CD4-positive, alpha-beta T cell treated with Interleukin-4 for 4 hours (primary cell): ENCODE results near the gene RIPOR3.
"Not testable (repeated sequence)": the region's sequence is repeated elsewhere in the genome, so short reads cannot be mapped to it uniquely, and the experiment has no call there.

ENCODE experiments used
- DNase-seq: peaks from one replicate; pipeline ENCODE4 v3.0.0-alpha.2; 2020

The RIPOR3 gene

DNA sequence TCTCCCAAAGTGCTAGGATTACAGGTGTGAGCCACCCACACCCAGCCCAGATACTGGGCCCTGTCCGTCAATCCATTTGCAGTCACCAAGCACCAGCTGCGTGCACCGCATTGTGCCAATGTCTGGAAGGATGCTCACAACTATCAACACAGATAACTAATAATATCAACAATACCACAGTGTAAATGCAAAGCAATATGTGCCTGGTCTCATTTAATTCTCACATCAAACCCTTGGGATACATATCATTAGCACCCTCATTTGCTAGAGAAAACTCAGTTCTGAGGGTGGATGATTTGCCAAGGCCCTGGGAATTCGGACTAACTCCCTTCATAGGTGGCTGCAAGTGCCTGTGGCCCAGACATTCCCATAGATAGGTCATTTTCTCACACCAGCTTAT, 14.5 kb downstream of the RIPOR3 start:
- no peak for DNase-seq

GRCh38 chr20:50676377-50676731, 15.0 kb downstream of the RIPOR3 start:
- not testable (repeated sequence) for DNase-seq

DNA sequence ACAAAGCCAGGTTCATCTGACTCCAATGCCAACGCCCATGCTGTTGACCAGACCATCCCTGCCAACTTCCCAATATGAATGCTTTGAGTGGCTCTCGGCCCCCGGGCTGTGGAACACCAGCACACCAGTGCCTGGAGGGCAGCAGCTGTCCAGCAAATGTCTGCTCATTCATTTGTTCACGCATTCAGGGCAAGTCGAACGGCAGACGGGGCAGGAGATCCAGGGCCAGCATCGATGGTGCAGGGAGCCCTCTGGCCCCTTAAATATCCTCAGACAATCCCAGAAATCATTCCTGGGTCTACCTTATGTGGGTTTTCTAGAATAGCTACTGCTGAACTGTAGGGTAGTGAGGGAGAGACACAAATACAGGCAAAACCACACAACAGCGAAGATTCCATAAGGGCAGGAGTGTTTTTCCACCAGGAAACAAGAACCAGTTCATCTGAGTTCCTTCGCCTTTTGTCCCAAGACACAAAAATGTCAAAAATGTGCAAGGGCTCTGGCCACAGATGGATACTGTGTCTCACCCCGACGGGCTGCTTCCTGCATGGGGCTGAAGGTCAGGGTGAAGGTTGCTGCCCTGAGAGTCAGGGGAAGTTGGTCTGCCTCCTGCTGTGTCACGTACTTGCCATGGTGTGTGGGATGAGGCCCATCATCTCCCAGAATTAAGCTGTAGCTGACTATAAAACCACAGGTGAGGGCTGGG, 15.5 kb downstream of the RIPOR3 start:
- DNase-seq = no peak

GRCh38 chr20:50674138-50674825, 17.1 kb downstream of the RIPOR3 start:
- DNase-seq = no peak

DNA sequence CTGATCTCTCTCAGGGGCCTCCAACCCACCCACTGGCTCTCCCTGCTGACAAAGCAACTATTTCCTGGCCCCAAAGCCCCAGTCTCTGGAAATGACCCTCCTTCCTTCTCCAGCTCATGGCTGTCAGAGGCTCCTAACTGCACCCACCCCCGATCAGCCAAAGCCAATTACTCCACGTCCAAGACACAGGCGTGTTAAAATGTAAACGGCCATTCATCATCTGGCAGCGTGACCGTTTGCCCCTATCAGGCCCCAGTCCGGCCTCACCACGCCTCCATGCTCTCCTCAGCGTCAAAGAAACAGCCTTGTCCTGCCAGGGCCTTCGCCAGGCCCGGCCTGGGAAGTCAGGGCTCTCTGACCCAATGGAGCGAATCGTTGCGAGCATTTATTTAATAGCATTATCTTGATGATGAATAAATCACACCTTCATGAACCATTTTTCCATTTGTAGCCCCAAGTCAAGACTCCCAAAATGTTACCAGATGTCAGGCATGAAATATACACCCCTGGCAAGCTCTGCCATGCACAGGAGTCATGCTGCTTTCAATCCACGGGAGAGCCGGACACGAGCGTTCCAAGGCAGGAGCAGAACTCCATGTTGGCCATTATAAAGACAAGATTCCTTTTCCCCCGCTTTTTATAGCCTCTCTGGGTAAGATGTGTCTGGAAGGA, 17.7 kb downstream of the RIPOR3 start:
- no peak for DNase-seq

DNA sequence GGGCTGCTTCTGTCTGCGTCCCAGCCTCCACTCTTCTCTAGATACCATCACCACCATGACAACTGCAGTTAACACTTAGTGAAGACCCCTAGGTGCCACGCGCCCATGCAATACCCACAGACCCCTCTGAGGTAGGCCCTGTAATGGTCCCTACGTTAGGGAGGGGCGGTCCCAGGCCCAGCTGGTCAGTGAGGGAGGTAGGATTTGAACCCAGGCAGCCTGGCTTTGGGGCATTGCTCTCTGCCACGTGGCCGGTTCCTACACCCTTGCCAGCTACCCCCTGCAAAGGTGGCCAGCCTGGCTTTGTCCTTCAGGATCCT, 18.2 kb downstream of the RIPOR3 start:
- no peak for DNase-seq

DNA sequence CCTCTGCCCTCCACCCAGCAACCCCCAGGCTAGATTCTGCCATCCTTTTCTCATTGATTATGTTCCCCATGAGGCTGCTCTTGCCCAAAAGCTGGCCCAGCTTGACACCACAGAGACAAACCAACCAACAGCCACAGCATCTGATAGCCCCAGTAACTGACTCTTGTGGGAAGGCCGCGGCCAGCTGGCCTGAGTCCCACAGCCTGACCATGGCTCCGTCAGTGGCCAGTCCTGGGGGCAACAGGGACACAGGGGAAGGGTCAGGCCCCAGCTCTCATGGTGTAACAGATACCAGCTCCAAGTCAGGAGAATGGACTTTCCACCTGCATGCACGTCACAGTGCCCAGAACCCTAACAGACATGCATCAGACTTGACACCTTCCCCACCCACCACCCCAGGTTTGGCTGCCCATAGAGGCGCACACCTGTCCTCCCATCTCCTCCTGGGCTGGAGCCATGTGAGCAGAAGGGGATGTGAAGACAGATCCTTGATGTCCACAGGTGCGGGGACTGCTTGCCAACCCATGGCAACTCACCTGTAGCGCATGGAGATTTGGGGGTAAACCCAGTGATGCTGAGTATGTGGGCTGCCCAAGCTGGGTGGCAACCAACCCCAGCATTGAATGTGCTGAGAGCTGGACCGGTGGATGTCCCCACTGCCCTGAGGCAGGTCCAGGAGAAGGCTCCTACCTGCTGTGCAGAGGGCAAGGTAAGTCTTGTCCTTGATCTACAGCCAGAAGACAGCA, 18.8 kb downstream of the RIPOR3 start:
- DNase-seq = no peak

DNA sequence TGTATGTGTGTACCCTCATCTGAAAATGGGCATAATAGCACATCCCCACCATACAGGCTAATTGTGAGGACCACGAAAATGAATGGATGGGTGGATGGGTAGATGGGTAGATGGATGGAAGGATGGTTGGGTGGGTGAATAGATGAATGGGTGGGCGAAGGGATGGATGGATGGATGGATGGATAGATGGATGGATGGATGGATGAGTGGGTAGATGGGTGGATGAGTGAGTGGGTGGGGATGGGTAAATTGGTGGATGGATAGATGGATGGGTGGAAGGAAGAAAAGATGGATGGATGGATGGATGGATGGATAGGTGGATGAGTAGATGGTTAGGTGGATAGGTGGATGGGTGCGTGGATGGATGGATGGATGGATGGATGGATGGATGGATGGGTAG, 19.7 kb downstream of the RIPOR3 start:
- no peak for DNase-seq

DNA sequence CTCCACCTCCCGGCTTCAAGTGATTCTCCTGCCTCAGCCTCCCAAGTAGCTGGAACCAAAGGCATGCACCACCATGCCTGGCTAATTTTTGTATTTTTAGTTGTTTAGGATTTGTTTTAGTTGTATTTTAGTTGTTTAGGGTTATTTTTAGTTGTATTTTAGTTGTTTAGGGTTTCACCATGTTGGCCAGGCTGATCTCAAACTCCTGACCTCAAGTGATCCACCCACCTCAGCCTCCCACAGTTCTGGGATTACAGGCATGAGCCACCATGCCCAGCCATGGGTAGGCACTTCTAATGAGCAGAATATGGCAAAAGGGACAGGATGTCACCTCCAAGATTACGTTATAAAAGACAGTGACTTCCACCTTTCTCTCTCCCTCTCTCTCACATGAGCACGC, 20.3 kb downstream of the RIPOR3 start:
- not testable (repeated sequence) for DNase-seq

- DNase-seq = no peak
Measured at GRCh38 chr20:50670126-50670862, 21.0 kb downstream of the RIPOR3 start.

- no peak for DNase-seq
Measured at GRCh38 chr20:50668798-50669197, 22.5 kb downstream of the RIPOR3 start.

- DNase-seq = no peak
Measured at GRCh38 chr20:50668326-50668725, 23.0 kb downstream of the RIPOR3 start.

- no peak for DNase-seq
Measured at GRCh38 chr20:50666709-50667298, 24.5 kb downstream of the RIPOR3 start.

- DNase-seq = no peak
Measured at GRCh38 chr20:50664254-50664653, 27.1 kb downstream of the RIPOR3 start.

DNA sequence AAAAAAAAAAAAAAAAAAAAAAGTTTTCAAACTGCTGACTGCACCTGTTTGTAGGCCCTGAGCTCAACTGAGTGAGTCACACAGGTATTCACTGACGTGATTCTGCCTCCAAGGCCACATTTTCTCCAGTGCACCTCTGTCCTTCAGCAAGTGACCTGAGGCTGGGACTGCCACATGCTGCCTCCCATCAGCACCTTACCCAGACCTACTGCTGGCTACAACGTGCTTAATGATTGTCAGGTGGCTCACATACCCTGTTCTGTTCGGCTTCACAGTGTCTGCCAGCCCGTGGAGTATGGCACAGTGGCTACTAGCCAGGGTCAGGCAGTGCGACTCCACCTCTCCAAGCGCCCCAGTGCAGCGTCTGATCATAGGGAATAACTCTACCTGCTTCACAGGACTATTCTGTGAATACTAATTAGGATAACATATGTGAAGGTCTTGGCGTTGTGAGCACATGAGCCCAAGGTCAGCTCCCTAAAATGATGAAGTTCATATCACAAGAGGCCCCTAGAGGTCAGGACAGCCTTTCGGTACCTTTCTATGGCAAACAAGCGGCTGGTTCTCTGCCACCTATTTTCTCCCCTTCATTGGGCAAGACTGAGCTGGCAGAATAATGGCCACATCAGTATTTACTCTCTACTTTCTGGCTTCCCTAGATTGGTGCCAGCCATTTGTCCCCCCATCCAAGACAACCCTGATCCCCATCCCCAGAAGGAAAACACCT, 28.1 kb downstream of the RIPOR3 start:
- no peak for DNase-seq

DNA sequence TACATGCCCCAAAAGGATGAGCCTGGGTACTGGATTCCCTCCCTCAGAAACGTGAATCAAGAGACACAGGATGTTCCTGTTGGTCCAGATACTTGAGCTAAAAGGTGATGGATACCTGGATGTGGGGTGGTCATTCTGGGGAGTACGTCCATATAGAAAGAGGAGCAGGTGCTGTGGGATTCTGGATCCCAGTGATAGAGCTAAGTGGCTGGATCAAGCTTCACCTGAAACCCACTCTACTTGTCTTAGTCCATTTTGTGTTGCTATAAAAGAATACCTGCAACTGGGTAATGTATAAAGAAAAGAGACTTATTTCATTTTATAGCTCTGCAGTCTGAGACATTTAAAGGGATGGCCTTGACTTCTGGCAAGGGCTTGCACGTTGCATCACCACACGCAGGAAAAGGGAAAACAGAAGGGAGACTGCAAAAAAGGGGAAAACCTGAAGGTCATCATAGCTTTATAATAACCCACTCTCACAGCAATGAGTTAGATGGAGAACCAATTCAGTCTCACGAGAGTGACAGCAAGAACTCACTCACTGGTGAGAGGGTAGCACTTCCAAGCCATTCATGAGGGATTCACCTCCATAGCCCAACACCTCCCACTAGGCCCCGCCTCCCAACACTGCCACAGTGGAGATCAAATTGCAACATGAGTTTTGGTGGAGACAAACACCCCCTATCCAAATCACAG, 31.2 kb downstream of the RIPOR3 start:
- DNase-seq = no peak

- no peak for DNase-seq
Measured at GRCh38 chr20:50658804-50659380, 32.5 kb downstream of the RIPOR3 start.

- DNase-seq = no peak
Measured at GRCh38 chr20:50655311-50655880, 35.9 kb downstream of the RIPOR3 start.

GRCh38 chr20:50654904-50655303, 36.4 kb downstream of the RIPOR3 start:
- DNase-seq = no peak

GRCh38 chr20:50652702-50653294, 38.5 kb downstream of the RIPOR3 start:
- DNase-seq = no peak
